ENCODE results near the gene MAPK9.

MAPK9 gene

GRCh38 chr5:180205916-180206315 is 86.0 kb downstream of the MAPK9 start:
- no peaks in the 10 kb centered on the region for H3F3A ChIP-seq (ENCODE audit: control insufficient read depth, insufficient read depth)
- no peaks in the 10 kb centered on the region for H3K79me2 ChIP-seq (ENCODE audit: control insufficient read depth, low read length)
- no peak overlapping the region for H3K4me2 ChIP-seq (ENCODE audit: low read length)
- H3K9me3 ChIP-seq (ENCODE audit: control insufficient read depth, insufficient read depth, low read length), result no peaks in the 10 kb centered on the region
- H3K27ac ChIP-seq (ENCODE audit: low read depth, low read length), result no peak overlapping the region
- no peaks in the 10 kb centered on the region for H4K20me1 ChIP-seq (ENCODE audit: control insufficient read depth, insufficient read depth, low read depth, low read length)
- H3K9me2 ChIP-seq (replicated peaks; ENCODE audit: control insufficient read depth, low read length), result no peaks in the 10 kb centered on the region
- no peak overlapping the region for H3K4me3 ChIP-seq (ENCODE audit: low read length)
- no peaks in the 10 kb centered on the region for H3K4me1 ChIP-seq (ENCODE audit: control insufficient read depth, low read length)
- TF ChIP-seq EZH2phosphoT487 (IDR thresholded peaks at IDR 0.05; ENCODE audit: borderline replicate concordance, low read length), result no peak
- no peak for TF ChIP-seq CTCF (IDR thresholded peaks at IDR 0.05; ENCODE audit: low read depth, low read length, poor library complexity, severe bottlenecking)
- no peaks in the 10 kb centered on the region for H3K27me3 ChIP-seq (ENCODE audit: control insufficient read depth, low read length)
- no peaks in the 10 kb centered on the region for H3K36me3 ChIP-seq (ENCODE audit: control insufficient read depth, low read length)

- Histone ChIP-seq H3K9me3 (ENCODE audit: control insufficient read depth, insufficient read depth, low read length) (no peaks in the 10 kb centered on the region), H3K9me2 (replicated peaks; ENCODE audit: control insufficient read depth, low read length) (no peaks in the 10 kb centered on the region), H3F3A (ENCODE audit: control insufficient read depth, insufficient read depth) (no peaks in the 10 kb centered on the region), H3K79me2 (ENCODE audit: control insufficient read depth, low read length) (no peaks in the 10 kb centered on the region), H3K27ac (ENCODE audit: low read depth, low read length) (no peak overlapping the region), H3K4me3 (ENCODE audit: low read length) (no peak overlapping the region), H3K36me3 (ENCODE audit: control insufficient read depth, low read length) (no peaks in the 10 kb centered on the region), H3K27me3 (ENCODE audit: control insufficient read depth, low read length) (no peaks in the 10 kb centered on the region), H4K20me1 (ENCODE audit: control insufficient read depth, insufficient read depth, low read depth, low read length) (no peaks in the 10 kb centered on the region), H3K4me2 (ENCODE audit: low read length) (no peak overlapping the region), H3K4me1 (ENCODE audit: control insufficient read depth, low read length) (no peaks in the 10 kb centered on the region)
- TF ChIP-seq EZH2phosphoT487 (IDR thresholded peaks at IDR 0.05; ENCODE audit: borderline replicate concordance, low read length) (no peak), CTCF (IDR thresholded peaks at IDR 0.05; ENCODE audit: low read depth, low read length, poor library complexity, severe bottlenecking) (no peak)
These were observed 87.5 kb downstream of the MAPK9 start for GRCh38 chr5:180204276-180204819.

GRCh38 chr5:180202939-180203573 is 88.8 kb downstream of the MAPK9 start:
- Histone ChIP-seq H3K9me3 (ENCODE audit: control insufficient read depth, insufficient read depth, low read length) (no peaks in the 10 kb centered on the region), H3K4me1 (ENCODE audit: control insufficient read depth, low read length) (no peaks in the 10 kb centered on the region), H4K20me1 (ENCODE audit: control insufficient read depth, insufficient read depth, low read depth, low read length) (no peaks in the 10 kb centered on the region), H3K9me2 (replicated peaks; ENCODE audit: control insufficient read depth, low read length) (no peaks in the 10 kb centered on the region), H3K79me2 (ENCODE audit: control insufficient read depth, low read length) (no peaks in the 10 kb centered on the region), H3K27ac (ENCODE audit: low read depth, low read length) (no peak overlapping the region), H3K27me3 (ENCODE audit: control insufficient read depth, low read length) (no peaks in the 10 kb centered on the region), H3K4me3 (ENCODE audit: low read length) (no peak overlapping the region), H3K4me2 (ENCODE audit: low read length) (no peak overlapping the region), H3F3A (ENCODE audit: control insufficient read depth, insufficient read depth) (no peaks in the 10 kb centered on the region), H3K36me3 (ENCODE audit: control insufficient read depth, low read length) (no peaks in the 10 kb centered on the region)
- TF ChIP-seq CTCF (IDR thresholded peaks at IDR 0.05; ENCODE audit: low read depth, low read length, poor library complexity, severe bottlenecking) (no peak), EZH2phosphoT487 (IDR thresholded peaks at IDR 0.05; ENCODE audit: borderline replicate concordance, low read length) (no peak)

All from DOHH2 (cell line).